SK-N-MC (cell line): ENCODE results near the gene C6orf132.

ENCODE experiments used
- DNase-seq: peaks from one replicate; pipeline ENCODE4 v3.0.0-alpha.2; 2011; ENCODE audit warnings: low read depth, low spot score
- H3K27ac ChIP-seq: fragments of 200-600 bp; sonication (generic); 2 replicates; pipeline ENCODE4 v1.5.1; 2016; ENCODE audit warnings: mixed run types
- H3K36me3 ChIP-seq: fragments of 200-600 bp; sonication (generic); 2 replicates; pipeline ENCODE4 v1.6.1; 2017; ENCODE audit warnings: antibody characterized with exemption, low read length, mixed read lengths; ENCODE audit not compliant: insufficient read depth
- H3K4me3 ChIP-seq: fragments of 200-600 bp; sonication (generic); 2 replicates; pipeline ENCODE4 v1.5.1; 2016
- H3K9ac ChIP-seq: fragments of 200-600 bp; sonication (generic); 2 replicates; pipeline ENCODE4 v1.8.0; 2017; ENCODE audit warnings: mixed run types, mixed read lengths; ENCODE audit not compliant: insufficient read length
- H3K9me3 ChIP-seq: fragments of 200-600 bp; sonication (generic); 2 replicates; pipeline ENCODE4 v1.6.1; 2017; ENCODE audit warnings: low read depth, mild to moderate bottlenecking, antibody characterized with exemption, low read length, moderate library complexity, mixed read lengths
- EZH2 ChIP-seq: fragments of 200-600 bp; sonication (generic); IDR thresholded peaks from one replicate; pipeline ENCODE4 v1.6.1; 2017; ENCODE audit warnings: antibody characterized with exemption
- FOXP2 ChIP-seq: optimal IDR thresholded peaks from 2 replicates; pipeline ENCODE3; 2011; ENCODE audit warnings: mild to moderate bottlenecking, moderate library complexity; ENCODE audit not compliant: insufficient read depth; ENCODE audit errors: extremely low read length, control extremely low read depth
- POLR2AphosphoS5 ChIP-seq: IDR thresholded peaks from 2 replicates; pipeline ENCODE4 v1.6.1; 2012; ENCODE audit warnings: mild to moderate bottlenecking, low read depth, low read length, borderline replicate concordance

The C6orf132 gene

DNA sequence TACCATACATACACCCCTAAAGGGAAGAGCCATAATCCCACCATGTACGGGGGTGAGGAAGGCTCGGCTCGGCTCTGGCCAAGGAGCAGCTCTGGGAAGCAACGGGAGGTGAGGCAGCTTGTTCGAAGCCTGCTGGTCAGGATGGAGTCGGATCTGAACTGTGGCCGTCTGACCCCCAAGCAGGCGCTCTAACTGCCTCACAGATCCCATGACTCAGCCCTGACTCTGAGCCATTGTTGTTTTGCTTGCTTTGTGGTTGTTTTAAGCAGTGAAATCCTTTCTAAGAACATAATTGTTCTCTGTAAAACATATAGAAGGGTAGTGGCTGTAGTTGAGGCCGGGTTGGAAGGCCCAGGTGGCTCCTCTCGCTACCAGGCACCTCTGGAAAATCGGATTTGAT lies 10.9 kb downstream of the C6orf132 start:
- DNase-seq = no peak
- no peak overlapping the region for H3K27ac ChIP-seq

DNA sequence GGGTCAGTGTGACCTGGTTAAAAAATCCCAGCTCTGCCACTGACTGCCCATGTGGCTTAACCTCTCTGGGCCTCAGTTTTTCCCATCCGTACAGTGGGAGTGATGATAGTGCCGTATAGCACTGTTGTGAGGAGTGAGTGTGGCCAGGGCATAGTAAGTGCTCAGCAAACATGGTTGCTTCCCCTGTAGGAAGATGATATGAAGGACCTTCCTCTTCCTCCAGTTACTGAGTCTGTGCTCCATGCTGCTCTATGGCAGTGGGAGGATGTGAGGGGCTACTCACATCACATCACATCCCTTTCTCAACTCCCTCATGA lies 13.1 kb downstream of the C6orf132 start:
- TF ChIP-seq FOXP2 = no peak
- TF ChIP-seq EZH2 = no peak
- TF ChIP-seq POLR2AphosphoS5 = no peak
- no peak overlapping the region for H3K4me3 ChIP-seq
- H3K9ac ChIP-seq = no peak overlapping the region
- no peak overlapping the region for H3K27ac ChIP-seq
- H3K36me3 ChIP-seq = no peaks in the 10 kb centered on the region
- no peaks in the 10 kb centered on the region for H3K9me3 ChIP-seq
- no peak for DNase-seq

More for the DNA sequence above, 10.9 kb downstream of the C6orf132 start:
- Histone ChIP-seq H3K4me3 (no peak overlapping the region), H3K9me3 (no peaks in the 10 kb centered on the region), H3K9ac (no peak overlapping the region), H3K36me3 (no peaks in the 10 kb centered on the region)
- TF ChIP-seq FOXP2 (no peak), POLR2AphosphoS5 (no peak), EZH2 (no peak)

DNA sequence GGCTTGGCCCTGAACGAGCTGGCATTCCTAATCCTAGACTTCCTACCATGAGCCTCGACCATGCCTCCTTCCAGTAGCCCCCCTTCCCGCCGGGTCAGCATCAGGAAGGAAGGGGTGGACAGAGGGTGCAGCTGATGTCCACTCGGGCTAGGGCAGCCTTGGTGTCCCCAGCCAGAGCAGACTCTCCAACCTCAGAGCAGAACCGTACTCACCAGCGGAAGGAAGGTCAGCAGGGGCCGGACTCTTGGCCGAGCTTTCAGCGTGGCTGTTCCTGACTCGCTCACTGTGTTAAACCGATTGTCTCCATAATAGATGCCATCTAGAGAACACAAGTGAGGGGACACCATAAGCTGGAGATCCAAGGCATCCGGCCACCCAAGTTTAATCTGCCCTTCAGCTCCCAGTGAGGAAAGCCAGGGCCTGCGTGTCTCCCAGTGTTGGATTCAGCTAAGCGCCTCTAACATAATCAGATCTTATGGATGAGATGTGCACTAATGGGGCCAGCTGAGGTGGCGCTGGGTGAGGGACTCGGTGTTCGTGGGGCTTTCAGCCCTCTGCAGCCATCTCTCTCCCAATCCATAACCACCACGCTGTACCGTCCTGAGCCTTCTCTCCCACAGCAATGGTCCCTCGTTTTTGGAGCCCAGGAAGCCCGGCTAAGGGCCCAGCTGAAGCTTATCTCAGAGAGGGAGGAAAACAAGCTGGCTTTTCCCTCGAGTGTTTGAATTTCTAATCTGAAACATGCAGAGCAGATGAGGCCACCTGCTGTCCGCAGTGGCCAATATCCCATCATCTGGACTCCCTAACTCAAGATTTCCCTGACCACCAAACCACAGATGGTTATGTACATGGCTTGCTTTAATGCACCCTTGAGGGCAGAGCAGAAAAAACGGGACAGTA lies 13.7 kb downstream of the C6orf132 start:
- Histone ChIP-seq H3K9ac (no peak overlapping the region), H3K36me3 (no peaks in the 10 kb centered on the region)

DNA sequence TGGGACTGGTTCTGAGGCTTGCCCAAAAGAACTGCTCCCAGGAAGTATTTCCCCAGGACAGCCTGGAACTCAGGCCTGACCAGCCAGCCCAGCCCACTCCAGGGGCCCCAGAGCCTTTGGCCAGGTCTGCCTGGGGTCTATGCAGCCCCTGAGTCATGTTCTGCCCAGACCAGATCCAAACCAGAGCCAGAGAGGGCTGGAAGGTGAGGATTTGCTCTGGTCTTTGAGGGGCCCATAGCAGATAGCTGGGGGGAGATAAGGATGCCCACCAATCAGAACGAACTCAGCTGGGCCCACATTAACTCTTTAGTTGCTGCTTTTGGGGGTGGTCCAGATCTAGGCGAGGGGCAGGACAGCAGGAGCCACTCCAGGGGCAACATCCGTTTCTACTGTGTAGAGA lies 16.8 kb downstream of the C6orf132 start:
- no peak overlapping the region for H3K27ac ChIP-seq
- no peak overlapping the region for H3K4me3 ChIP-seq
- H3K36me3 ChIP-seq = no peaks in the 10 kb centered on the region
- no peak for DNase-seq
- no peaks in the 10 kb centered on the region for H3K9me3 ChIP-seq
- H3K9ac ChIP-seq = no peak overlapping the region
- no peak for TF ChIP-seq EZH2

More for the DNA sequence above, 13.7 kb downstream of the C6orf132 start:
- no peak for DNase-seq
- no peak overlapping the region for H3K27ac ChIP-seq
- no peaks in the 10 kb centered on the region for H3K9me3 ChIP-seq
- no peak overlapping the region for H3K4me3 ChIP-seq
- TF ChIP-seq EZH2 (no peak), FOXP2 (no peak), POLR2AphosphoS5 (no peak)

DNA sequence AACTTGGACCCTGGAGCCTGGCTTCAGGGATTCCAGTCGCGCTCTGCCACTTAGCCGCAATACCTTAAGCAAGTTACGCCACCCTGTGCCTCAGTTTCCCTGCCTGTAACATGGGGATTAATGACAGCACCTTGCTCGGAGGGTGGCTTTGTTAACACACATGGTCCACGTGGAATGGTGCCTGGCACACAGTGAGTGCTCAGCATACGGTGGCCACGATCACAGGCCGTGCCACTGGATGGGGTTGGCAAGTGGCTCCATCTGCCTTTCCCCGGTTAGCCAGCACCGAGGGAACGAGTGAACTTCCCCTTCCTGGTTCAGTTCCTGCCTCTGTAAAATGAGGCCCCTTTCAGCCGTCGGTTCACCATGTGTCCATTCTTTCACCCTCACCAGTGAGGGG lies 17.2 kb downstream of the C6orf132 start:
- no peaks in the 10 kb centered on the region for H3K36me3 ChIP-seq
- TF ChIP-seq FOXP2 = no peak
- TF ChIP-seq EZH2 = no peak
- no peak overlapping the region for H3K9ac ChIP-seq
- no peak overlapping the region for H3K27ac ChIP-seq
- H3K9me3 ChIP-seq = no peaks in the 10 kb centered on the region
- DNase-seq = no peak
- no peak overlapping the region for H3K4me3 ChIP-seq

DNA sequence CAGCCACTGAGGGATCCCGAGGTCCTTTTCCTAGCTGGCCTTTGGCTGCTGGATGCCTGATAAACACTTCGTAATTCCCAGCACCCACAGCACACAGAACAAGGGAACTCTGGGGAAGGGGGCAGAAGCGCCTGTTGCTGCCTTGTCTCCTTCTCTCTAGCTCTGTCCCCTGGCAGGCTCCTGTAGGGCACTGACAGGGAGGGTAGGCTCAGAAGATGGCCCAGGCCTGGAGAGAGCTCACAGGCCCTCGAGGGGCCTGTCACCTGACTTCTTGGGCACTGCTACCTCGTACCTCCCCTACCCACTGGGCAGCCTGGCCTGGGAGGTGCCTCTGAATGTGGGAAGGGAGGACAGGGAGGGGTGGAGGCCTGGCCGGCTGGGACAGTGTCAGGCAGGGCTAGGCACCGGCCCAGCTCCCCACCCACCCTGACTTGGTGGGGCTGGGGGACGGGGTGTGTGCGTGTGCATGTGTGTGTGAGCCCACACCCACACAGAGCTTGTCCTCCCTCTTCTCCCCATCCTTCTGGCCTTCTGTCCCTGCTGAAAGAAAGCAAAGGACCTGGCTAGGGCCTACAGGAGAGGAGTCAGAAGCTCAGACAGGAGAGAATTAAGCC lies 18.1 kb downstream of the C6orf132 start:
- Histone ChIP-seq H3K9me3 (no peaks in the 10 kb centered on the region), H3K4me3 (no peak overlapping the region), H3K27ac (no peak overlapping the region), H3K36me3 (no peaks in the 10 kb centered on the region), H3K9ac (no peak overlapping the region)
- TF ChIP-seq FOXP2 (no peak), POLR2AphosphoS5 (no peak), EZH2 (no peak)
- DNase-seq = no peak

DNA sequence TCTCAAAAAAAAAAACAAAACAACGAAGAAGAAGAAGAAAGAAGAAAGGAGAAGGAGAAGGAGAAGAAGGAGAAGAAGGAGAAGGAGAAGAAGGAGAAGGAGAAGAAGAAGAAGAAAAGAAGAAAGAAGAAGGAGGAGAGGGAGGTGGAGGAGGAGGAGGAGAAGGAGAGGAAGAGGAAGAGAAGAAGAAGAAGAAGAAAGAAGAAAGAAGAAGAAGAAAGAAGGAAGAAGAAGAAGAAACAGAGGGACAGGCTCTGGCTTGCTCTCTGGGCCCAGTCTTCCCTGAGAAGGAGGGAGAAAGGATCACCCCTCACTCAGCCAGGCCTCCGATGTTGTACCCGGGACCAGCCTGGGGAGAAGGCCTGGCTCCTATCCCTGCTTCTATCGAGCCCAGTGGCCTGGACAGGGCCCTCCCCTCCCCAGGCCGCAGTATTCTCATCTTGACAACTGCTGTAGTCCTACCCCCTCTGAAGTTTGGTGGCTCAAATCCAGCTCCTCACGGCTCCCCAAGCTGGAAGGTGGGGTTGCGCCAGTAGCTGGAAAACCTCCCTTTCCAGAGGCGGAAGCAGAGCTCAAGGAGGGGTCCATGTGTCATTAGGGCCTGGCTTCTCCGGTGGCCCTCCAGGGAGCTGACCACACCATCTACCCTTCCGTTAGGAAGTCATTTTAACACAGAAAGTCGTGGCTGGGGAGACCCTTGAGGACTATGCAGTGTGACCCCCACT lies 18.9 kb downstream of the C6orf132 start:
- no peak overlapping the region for H3K4me3 ChIP-seq
- H3K9ac ChIP-seq = no peak overlapping the region
- H3K36me3 ChIP-seq = no peaks in the 10 kb centered on the region
- DNase-seq = no peak
- no peaks in the 10 kb centered on the region for H3K9me3 ChIP-seq
- TF ChIP-seq FOXP2 (no peak), POLR2AphosphoS5 (no peak), EZH2 (no peak)
- no peak overlapping the region for H3K27ac ChIP-seq

DNA sequence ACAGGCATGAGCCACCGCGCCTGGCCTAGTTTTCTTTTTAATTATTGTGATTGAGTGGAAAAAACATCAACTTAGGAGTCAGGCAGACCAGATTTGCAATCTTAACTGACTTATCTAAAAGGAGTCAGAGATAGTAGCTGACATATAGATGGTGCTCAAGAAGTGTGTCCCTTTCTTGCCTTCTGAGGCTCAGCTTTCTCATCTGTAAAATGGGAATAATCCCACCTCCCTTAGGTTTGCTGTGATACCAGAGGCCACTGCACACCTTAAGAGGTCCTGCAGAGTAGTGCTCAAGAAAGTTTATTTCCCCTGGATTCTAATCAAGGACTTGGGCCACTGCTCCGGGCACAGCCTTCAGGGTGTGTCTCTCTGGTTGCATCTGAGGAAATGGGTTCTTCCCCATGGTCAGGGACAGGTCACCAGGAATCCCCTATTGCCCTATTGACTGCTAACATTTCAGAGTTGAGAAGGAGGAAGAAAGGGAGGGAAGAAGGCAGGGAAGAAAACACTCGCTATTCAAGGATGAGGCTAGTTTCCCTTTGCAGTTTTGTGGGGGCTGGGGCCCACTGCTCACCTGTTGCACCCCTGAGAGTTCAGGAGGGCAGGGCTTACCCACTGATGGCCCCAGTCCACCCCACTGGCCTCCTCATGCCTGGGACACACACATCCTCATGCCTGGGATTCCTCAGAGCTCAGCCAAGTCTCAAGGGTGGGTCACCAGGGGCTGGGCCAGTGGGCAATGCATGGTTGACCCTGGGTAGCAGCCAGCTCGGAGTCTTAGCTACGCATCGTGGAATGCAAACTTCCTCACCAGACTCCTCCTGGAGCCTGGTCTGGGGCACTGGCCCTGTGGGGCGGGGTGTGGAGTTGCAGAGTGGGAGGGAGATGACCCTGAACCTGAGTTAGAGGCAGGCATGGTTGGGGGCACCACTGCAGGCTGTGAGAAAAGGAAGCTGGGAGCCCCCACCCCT lies 21.2 kb downstream of the C6orf132 start:
- H3K9me3 ChIP-seq = no peaks in the 10 kb centered on the region
- no peaks in the 10 kb centered on the region for H3K36me3 ChIP-seq
- no peak overlapping the region for H3K9ac ChIP-seq
- no peak overlapping the region for H3K4me3 ChIP-seq
- H3K27ac ChIP-seq = no peak overlapping the region
- DNase-seq = no peak
- TF ChIP-seq EZH2 (no peak), POLR2AphosphoS5 (no peak), FOXP2 (no peak)
